SU-DHL-6 (cell line): ENCODE data around the gene PYROXD2.

Experiments
- CTCF ChIP-seq: fragments of 200-600 bp; sonication (generic); IDR thresholded peaks from one replicate; pipeline ENCODE4 v1.5.1; 2017; ENCODE audit warnings: antibody characterized with exemption, mild to moderate bottlenecking, low read length, moderate library complexity; ENCODE audit not compliant: insufficient read depth, poor library complexity, severe bottlenecking
- EZH2phosphoT487 ChIP-seq: fragments of 200-600 bp; sonication (generic), shearing (Covaris generic); conservative IDR thresholded peaks from 2 replicates; pipeline ENCODE4 v1.6.1; 2018; ENCODE audit warnings: mild to moderate bottlenecking, antibody characterized with exemption, low read length, moderate library complexity, mixed read lengths

DNA sequence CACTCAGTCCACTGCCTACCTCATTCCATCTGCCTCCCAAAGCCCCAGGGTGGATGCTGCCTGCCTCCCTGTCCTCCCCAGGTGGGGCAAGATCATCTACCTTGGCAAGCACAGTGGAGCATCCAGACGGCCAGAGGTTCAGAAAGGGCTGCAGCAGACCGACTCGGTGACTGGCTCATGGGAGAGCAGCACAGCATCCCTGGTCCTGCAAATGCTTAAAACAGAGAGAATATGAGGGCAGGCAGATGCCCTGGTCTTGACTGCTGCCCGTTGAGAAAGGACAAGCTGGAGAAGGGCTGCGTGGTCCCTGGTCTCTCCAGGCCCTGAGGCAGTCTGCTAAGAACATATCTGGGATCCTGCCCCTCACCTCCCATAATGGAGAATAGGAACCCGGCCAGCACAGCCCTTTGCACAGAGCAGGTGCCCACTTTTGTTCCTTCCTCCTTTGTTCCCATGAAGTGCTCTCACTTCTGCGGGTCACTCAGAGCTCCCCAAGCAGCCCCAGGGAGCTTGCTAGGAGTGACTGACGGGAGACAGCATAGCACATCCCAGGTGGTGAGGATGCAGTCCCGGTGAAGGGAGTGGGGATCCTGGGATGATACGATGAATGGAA is 30.3 kb upstream of the PYROXD2 start:
- TF ChIP-seq CTCF (no peak), EZH2phosphoT487 (no peak)
